GM18526 (cell line): ENCODE data around the gene TMEM273.

Experiments
- POLR2A ChIP-seq: IDR thresholded peaks from 3 replicates; pipeline ENCODE4 v1.6.1; 2011; ENCODE audit not compliant: insufficient read length; ENCODE audit errors: extremely low read depth

TMEM273 gene

DNA sequence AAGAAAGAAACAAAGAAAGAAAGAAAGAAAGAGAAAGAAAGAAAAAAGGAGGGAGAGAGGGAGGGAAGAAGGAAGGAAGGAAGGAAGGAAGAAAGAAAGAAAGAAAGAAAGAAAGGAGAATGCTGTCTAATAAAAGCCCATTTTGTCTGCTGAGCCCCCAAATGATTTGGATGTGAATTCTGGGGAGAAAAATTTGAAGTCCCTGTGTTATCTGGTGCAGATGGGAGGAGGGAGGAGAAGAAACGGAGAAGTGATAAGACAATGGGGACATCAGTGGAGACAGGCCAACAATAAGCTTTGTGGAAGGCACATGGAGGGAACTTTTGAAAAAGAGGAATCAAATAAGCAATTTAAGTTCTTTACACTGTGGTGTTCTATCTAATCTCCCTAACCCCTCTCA is 24.6 kb upstream of the TMEM273 start:
- no peak for TF ChIP-seq POLR2A

DNA sequence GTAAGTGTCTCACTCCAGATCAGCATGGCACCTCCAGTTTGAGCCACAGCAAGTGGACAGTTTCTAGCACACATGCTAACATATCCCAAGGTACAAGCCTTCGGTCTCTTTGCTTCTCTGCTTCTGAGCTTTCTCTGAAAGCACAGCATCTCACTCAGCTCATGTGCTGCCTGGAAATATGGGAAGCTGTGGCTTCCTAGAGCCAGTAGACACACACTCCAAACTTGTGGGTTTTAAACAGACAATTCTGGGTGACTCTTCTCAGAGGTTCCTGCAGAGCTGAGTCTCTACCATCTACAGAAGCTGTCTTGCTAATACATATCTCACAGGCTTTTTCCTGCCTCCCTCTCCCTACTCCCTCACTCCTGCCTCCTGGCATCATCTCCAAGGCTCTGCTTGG is 23.9 kb upstream of the TMEM273 start:
- no peak for TF ChIP-seq POLR2A

DNA sequence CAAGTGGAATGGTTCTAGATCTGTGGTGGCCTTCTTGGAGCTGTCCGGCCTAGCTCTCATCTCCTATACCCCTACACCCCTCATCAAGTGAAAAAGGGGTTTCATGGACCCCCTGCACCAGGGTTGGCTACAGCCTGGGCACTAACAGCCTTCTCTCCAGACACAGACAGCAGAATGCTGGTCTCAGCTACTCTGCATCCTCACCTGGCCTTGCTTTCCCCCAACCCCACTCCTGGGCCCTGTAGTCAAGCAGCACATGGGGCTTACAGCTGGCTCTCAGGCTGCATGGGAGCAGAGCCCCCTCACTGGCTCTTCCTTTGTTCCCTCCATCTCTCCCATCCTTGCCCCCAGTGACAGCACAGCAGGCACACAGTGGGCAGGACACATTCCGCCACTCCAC is 20.8 kb upstream of the TMEM273 start:
- no peak for TF ChIP-seq POLR2A

DNA sequence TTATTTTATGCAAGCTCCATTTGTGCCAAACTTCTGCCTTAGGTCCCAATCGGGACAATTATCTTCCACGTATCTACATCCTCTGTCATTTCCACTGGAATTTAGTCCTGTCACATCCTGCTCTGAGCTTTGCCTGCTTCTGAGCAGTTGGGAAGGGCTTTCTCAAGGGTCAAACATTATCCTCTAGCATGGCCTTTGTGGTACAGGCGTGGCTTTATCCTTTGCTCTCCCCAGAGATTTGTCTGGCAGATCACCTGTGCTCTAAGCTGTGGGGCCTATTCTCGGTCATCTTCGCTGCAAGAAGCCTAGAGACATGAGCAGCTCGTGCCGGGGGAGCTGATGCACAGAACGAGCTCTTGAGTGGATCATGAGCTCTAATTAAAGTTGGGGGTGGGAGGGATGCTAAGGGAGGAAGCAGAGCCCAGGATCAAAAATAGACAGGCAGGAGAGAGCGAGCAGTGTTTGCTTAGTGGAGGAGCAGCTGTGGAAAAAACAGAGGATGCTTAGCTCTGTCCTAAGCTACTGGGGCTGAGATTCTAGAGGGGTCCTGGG is 19.8 kb upstream of the TMEM273 start:
- no peak for TF ChIP-seq POLR2A

DNA sequence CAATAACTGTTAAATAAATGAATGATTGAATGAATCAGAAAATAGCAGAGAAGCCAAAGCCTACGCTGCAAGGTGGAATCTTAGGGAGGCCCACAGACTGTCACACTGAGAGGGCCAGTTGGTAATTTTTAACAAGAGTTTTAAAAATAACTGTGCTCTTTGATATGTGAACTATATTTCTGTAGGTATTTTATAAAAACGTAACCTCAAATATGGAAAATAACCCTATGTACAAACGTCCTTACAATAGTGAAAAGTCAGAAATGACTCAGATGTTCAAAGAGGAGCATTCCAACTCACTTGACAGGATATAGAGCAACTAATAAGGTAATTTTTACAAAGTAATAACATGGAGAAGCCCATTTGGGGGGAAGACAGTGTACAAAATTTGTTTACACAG is 18.9 kb upstream of the TMEM273 start:
- no peak for TF ChIP-seq POLR2A

DNA sequence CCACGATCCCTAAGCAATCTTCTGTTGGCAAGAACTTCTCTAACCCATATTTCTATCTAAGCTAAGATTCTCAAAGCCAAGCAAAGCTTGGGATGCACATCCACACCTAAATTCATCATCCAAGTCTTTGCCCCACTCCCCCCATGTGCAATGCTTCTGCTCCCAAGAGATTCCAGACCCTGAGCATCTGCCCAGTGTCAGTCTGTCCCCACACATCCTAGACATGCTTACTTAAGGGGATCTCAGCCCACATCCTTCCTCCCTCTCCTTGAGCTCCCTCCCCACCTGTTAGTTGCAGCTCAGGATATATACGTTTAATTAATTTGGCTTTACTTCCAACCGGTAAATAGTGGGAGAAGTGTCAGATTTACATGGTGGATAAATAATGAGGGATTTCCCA is 17.0 kb upstream of the TMEM273 start:
- no peak for TF ChIP-seq POLR2A

DNA sequence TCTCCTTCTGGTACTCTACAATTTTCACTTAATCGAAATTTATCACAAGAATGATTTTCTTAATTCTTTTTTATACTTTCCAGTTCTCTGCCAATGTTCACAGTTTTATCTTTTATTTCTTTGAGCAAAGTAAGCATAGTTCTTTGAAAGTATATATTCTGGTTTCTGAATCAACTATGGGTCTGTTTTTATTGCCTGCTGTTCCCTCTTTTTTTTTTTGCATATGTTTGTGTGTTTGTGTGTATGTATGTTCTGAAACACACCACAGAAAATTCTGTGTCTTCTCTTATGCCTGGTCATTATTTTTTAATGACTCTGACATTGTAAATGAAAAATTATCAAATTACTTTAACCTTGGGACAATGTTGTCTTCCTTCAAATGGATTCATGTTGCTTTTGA is 15.9 kb upstream of the TMEM273 start:
- no peak for TF ChIP-seq POLR2A

DNA sequence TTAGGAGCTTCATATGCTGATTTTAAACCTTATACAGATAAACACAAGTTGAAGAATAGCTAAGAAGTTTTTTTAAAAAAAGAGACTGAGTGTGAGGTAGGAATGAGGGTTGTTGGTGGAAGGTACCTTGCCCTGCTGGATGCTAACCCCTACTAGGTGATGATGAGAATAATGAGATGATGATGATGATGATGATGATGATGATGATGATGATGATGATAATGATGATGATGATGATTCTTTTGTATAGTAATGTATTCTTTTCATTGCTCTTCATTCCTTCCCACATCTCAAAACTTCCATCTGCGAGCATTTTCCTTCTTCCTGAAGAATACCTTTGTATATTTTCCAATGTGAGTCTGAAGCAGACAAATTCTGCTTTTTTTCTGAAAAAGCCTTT is 14.1 kb upstream of the TMEM273 start:
- TF ChIP-seq POLR2A = no peak

DNA sequence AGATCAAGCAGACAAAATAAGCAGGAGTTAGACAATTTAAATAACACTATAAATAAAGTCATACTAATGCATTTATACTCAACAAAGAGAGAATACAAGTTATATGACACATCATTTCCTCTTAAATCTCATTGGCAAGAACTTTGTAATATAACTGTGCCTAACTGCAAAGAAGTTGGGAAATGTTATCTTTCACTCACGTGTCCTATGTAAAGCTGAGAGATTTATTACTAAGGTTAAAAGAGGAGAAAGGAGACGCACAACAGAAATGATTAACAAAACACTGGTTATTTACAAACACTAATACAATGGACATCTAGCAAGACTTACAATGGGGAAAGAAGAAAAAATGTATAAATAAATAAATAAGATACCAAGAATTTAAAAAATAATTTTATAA is 12.7 kb upstream of the TMEM273 start:
- no peak for TF ChIP-seq POLR2A

DNA sequence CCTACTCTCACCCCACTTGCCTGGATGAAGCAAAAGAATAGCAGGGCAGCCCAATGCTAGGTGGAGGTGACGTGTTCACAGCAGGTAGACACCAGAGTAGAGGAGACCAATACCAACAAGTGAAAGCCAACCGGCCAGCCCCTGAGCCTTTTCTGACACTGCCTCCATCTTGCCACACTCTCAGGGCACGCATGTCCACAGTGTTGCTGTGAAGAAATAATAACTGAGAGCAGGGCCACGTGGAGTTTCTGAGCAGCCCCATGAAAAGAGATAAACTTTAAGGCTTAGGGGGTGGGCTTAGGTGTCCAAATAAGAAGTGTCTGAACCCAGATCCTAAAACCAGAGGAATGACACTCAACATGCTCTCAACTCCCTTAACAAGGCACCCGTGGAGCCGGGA is 9.0 kb upstream of the TMEM273 start:
- TF ChIP-seq POLR2A = no peak

DNA sequence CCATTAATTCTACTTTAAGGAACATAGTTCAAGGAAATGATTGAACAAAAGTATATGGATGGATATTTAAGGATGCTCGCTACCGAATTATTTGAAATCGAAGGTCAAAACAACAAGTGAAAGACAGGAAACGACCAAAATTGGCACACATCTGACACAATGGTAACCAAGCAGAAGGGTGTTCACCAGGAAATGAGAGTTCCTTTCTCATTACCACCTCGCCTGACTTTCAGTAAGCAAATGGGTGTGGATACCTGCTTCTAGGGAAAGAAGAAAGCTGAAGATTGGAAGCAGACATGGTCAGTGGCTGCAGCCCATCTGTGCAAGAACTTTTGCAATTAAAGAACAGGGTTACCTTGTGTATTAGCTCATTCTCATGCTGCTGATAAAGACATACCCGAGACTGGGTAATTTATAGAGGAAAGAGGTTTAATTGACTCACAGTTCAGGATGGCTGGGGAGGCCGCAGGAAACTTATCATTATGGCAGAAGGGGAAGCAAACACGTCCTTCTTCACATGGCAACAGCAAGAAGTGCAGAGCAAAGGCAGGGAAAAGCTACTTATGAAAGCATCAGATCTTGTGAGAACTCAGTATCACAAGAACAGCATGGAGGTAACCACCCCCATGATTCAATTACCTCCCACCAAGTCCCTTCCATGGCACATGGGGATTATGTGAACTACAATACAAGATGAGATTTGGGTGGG is 6.2 kb upstream of the TMEM273 start:
- TF ChIP-seq POLR2A = no peak

DNA sequence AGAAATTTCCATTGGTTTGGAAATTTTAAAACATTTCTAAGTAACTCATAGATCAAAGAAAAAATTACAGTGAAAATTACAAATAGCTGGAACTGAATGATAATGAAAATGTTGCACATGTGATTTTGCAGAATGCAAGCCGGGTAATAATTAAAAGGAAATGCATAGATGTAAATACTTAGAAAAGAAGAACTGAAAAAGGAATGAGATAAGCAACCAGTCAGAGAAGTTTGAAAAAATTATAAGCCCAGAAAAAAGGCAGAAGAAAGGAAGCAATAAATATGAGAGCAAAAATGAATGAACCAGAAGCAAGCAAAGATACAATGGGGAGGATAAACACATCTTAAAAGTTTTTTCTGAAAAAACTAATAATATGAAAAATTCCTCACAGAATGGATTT is 3.2 kb upstream of the TMEM273 start:
- no peak for TF ChIP-seq POLR2A

DNA sequence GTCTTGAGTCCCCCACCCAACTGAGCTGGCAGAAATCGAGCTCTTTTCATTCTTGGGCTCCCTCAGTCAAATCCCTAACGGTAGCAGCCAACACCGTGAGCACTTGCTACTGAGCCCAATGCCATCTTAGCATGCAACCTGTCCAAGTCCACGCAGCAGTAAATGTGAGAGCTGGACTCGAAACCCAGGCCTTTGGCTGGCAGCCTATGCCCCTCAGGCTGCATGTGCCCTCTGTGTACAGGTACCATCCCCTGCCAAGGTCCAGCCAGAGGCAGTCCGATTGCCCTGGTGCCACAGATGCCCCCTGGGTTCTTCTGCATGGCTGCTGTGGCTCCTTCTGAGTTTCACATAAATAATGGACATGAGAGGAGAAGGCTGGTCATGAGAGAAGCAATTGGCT is 1.2 kb upstream of the TMEM273 start:
- no peak for TF ChIP-seq POLR2A

DNA sequence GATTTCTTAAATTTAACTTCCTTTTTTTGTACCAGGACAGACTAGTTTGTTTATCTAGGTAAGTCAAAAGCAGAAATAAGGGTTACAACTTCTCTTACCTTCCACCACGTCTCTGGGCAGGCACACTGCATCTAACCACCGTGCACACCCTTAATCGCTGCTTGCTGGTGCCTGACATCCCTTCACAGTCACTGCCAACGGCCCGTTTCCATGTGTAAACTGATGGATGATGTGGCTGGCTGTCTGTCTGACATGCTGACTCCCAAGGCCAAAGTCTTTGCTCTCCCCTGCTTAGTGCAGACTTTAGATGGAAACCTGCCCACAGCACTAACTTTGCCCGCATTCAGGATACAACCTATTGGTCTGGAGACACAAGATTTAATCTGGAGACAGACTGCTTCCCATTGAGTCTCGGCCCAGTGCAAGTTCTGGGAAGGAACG is 1.1 kb downstream of the TMEM273 start:
- TF ChIP-seq POLR2A = no peak

DNA sequence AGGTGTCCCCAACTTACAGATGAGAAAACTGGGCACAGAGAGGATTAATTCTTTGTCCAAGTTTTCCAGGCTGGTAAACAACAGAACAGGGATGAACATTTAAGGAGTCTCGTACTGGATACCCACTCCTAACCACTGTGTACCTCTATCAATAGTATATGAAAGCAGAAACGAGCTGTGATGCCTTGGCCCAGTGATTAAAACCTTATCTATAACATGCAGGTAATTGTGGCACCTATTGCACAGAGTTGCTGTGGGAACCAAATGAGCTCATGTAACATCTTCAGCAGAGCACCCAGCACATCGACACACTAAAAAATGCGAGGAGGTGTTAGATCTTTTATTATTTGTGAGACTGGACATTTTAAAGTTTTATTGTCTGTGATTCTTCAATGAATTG is 1.6 kb downstream of the TMEM273 start:
- no peak for TF ChIP-seq POLR2A

DNA sequence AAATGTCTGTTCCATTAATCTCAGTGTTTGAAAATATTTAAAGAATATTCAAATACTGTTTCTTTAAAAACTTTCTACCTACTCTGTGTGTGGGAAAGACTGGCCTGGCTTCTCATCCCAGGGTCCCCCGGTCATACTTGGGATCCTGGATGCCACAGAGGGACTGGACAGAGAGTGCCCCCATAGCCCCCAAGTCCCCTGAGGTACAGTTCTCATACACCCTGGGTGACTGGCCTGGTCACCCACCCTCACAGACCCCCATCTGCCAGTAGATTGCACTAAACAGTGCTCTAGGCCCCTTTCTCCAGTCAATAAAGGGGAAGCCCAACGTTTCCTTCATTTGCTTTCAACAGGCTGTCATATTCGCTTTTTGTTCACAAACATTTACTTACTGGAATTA is 3.0 kb downstream of the TMEM273 start:
- no peak for TF ChIP-seq POLR2A

DNA sequence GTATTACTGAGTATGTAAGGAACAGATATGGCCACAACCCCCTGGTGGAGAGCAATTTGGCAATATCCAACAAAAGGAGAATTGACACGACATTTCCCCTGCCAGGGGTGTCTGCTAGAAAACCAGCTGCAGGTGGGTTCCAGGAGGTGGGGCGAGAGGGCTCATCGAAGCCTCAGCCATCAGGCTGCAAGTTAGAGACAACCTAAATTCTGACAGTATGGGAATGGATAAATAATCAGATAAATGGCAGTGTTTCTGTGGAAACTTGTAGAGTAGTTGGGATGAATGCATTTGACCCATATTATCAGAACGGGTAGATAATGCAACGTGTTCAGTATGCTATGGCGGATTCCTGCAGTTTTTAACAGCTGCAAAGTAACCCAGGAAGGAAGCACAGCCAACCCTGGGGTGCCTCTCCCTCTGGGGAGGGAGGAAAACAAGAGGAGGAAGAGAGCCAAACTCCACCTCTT is 3.5 kb downstream of the TMEM273 start:
- TF ChIP-seq POLR2A = no peak
